Osteoblast (primary cell): ENCODE results near the gene OSBP. TPM values are rescaled to one million over a fixed set of nuclear protein-coding genes. Genes with fewer than 3 reads are reported as not detected.
A peak's percentile ranks its signal among the peaks of the same experiment; 100 is the strongest.

Source experiments
- DNase-seq: peaks from one replicate; pipeline ENCODE4 v3.0.0; 2011; ENCODE audit warnings: low spot score, mixed read lengths; ENCODE audit not compliant: insufficient read length; ENCODE audit errors: missing footprints
- H2AFZ ChIP-seq: 2 replicates; pipeline ENCODE4 v1.6.0; 2011; ENCODE audit warnings: mild to moderate bottlenecking, low read length
- H3K27ac ChIP-seq: 2 replicates; pipeline ENCODE4 v1.5.1; 2011; ENCODE audit warnings: mild to moderate bottlenecking, low read depth, low read length, moderate library complexity
- H3K27me3 ChIP-seq: 2 replicates; pipeline ENCODE4 v1.6.0; 2012; ENCODE audit warnings: mild to moderate bottlenecking, control low read depth, inconsistent platforms, low read length, moderate library complexity; ENCODE audit not compliant: insufficient read depth
- H3K36me3 ChIP-seq: 2 replicates; pipeline ENCODE4 v1.5.1; 2011; ENCODE audit warnings: mild to moderate bottlenecking, low read length, control low read depth, moderate library complexity; ENCODE audit not compliant: insufficient read depth
- H3K4me1 ChIP-seq: 2 replicates; pipeline ENCODE4 v1.5.1; 2011; ENCODE audit warnings: mild to moderate bottlenecking, low read length, control low read depth, moderate library complexity; ENCODE audit not compliant: insufficient read depth
- H3K4me2 ChIP-seq: 2 replicates; pipeline ENCODE4 v1.6.0; 2011; ENCODE audit warnings: mild to moderate bottlenecking, low read length; ENCODE audit not compliant: insufficient read depth
- H3K4me3 ChIP-seq: fragments of 200-600 bp; sonication (generic); 3 replicates; pipeline ENCODE4 v1.5.1; 2012; ENCODE audit warnings: mild to moderate bottlenecking, low read length, inconsistent platforms; ENCODE audit not compliant: insufficient read depth
- H3K79me2 ChIP-seq: 2 replicates; pipeline ENCODE4 v1.6.0; 2012; ENCODE audit warnings: mild to moderate bottlenecking, low read length, control low read depth, inconsistent platforms; ENCODE audit not compliant: insufficient read depth
- H3K9me3 ChIP-seq: 2 replicates; pipeline ENCODE4 v1.5.1; 2011; ENCODE audit warnings: low read depth, low read length, control low read depth
- H4K20me1 ChIP-seq: 2 replicates; pipeline ENCODE4 v1.6.0; 2012; ENCODE audit warnings: mild to moderate bottlenecking, low read length, control low read depth; ENCODE audit not compliant: insufficient read depth
- total RNA-seq: library from RNA; depleted of rRNA; stranded (reverse); fragments of >200 nt; gene quantifications from 2 replicates; pipeline ENCODE4 v1.2.3, GENCODE V29; 2012
- TF ChIP-seq, protein P1 (sequence below): IDR thresholded peaks from 2 replicates; pipeline ENCODE4 v1.5.1; 2011; ENCODE audit warnings: mild to moderate bottlenecking, low read depth, low read length, moderate library complexity; ENCODE audit errors: extremely low read depth

Gene OSBP
- total RNA-seq, 1 donor: 35.1 TPM

DNA sequence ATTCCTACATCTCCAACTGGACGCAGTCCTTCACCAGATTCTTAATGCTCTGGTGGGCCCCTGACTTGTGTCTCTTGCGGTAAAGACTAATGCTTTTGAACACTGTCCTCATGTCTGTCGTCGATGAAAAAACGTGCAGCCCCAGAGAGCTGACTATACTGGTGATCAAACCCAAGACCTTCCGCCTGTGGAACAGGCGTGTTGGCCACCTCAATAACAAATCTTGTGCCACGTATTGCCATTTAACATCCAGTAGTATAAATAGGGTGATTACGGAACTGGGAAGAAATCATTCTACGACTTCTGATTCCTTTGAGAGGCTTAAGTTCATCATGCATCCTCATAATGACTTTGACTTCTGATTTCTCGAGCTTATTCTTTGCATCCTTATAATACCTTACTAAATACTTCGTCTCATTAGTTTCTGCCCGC lies 58.6 kb downstream of the OSBP start:
- Histone ChIP-seq H3K79me2 (no peaks in the 10 kb centered on the region), H4K20me1 (no peaks in the 10 kb centered on the region), H3K4me2 (peak overlapping the region; percentile 86), H3K27ac (peak overlapping the region; percentile 58), H3K27me3 (no peaks in the 10 kb centered on the region), H3K36me3 (no peaks in the 10 kb centered on the region), H3K9me3 (no peaks in the 10 kb centered on the region), H3K4me3 (peak overlapping the region; percentile 78), H3K4me1 (peaks cover 8% of the 10 kb centered on the region), H2AFZ (peak overlapping the region; percentile 76)
- peak; percentile 82 for DNase-seq
- TF ChIP-seq, protein P1, sequence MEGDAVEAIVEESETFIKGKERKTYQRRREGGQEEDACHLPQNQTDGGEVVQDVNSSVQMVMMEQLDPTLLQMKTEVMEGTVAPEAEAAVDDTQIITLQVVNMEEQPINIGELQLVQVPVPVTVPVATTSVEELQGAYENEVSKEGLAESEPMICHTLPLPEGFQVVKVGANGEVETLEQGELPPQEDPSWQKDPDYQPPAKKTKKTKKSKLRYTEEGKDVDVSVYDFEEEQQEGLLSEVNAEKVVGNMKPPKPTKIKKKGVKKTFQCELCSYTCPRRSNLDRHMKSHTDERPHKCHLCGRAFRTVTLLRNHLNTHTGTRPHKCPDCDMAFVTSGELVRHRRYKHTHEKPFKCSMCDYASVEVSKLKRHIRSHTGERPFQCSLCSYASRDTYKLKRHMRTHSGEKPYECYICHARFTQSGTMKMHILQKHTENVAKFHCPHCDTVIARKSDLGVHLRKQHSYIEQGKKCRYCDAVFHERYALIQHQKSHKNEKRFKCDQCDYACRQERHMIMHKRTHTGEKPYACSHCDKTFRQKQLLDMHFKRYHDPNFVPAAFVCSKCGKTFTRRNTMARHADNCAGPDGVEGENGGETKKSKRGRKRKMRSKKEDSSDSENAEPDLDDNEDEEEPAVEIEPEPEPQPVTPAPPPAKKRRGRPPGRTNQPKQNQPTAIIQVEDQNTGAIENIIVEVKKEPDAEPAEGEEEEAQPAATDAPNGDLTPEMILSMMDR: no peak

DNA sequence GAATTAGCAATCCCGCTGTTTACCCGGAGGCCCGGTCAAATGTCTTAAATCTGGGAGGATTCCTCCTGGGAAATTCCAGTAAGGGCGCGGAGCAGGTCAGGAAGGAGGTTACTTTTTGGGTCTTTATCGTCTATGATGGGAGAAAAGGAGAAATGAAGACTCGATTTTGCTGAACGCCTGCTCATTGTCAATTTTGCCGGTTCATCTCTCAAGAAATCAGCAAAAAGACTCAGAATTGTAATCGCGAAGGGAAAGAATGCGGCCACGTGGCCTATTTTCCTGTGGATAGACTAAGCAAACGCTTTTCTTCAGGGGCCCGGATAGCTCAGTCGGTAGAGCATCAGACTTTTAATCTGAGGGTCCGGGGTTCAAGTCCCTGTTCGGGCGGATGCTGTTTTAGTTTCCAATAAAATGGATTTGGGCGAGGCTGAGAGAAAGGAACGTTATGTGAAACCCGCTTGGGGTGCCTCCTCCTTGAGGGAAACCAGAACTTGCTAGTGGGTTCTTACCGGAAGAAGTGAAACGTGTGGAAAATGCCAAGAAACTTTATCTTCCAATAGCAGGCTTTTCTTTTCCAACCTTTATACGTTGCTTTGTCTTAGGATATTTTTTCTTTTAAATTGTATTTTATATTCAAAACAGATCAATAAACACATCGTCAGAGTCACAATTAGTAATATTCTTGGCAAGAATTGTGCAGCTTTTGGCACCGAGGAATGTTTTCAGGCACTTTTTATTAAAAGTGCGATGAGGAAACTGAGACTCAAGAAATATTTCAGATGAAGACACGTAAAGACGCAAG lies 59.3 kb downstream of the OSBP start:
- Histone ChIP-seq H3K9me3 (no peaks in the 10 kb centered on the region), H3K27me3 (no peaks in the 10 kb centered on the region), H4K20me1 (no peaks in the 10 kb centered on the region), H2AFZ (peak overlapping the region; percentile 89), H3K36me3 (no peaks in the 10 kb centered on the region), H3K4me1 (peaks cover 8% of the 10 kb centered on the region), H3K79me2 (no peaks in the 10 kb centered on the region), H3K4me2 (peak overlapping the region; percentile 86), H3K4me3 (peak overlapping the region; percentile 78), H3K27ac (peak overlapping the region; percentile 58)
- TF ChIP-seq, protein P1: no peak
- peak; percentile 86 for DNase-seq

DNA sequence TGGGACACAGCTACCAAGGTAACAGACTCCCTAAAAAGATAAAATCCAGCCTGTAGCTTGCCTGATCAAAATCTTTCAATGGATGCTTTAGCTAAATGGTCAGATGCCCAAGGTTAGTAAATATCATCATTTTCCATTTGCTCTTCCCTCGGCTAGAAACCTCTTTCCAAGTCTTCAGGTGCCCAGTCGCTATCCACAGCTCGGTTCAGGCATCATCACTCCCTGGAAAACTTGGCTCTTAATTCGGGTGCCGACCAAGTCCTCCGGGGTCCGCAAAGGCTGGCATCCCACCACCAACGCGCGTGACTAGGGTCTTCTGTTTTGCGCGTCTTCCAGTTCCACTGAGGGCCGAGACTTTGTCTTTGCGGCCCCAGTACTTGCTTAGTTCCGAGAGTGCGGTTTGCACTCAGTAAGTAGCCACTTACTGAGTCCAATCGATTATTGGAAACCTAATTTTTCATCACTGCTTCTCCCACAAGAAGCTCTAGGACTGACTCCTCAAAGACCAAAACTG lies 59.9 kb downstream of the OSBP start:
- Histone ChIP-seq H3K9me3 (no peaks in the 10 kb centered on the region), H3K79me2 (no peaks in the 10 kb centered on the region), H2AFZ (peak overlapping the region; percentile 89), H3K36me3 (no peaks in the 10 kb centered on the region), H3K4me1 (peaks cover 4% of the 10 kb centered on the region), H3K27ac (peak overlapping the region; percentile 58), H3K4me3 (peak overlapping the region; percentile 78), H3K4me2 (peak overlapping the region; percentile 86), H4K20me1 (no peaks in the 10 kb centered on the region), H3K27me3 (no peaks in the 10 kb centered on the region)
- TF ChIP-seq, protein P1: no peak
- DNase-seq: no peak

DNA sequence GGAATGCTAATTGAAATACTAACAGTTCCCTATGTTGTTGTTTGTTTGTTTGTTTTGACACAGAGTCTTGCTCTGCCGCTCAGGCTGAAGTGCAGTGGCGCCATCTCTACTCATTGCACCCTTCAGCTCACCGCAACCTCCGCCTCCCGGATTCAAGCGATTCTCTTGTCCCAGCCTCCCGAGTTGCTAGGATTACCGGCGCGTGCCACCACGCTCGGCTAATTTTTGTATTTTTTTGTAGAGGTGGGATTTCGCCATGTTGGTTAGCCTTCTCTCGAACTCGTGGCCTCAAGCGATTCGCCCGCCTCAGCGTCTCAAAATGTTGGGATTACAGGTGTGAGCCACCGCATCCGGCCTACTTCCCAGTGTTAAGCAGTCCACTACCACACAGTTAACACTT lies 62.3 kb downstream of the OSBP start:
- Histone ChIP-seq H3K4me1 (peaks cover 15% of the 10 kb centered on the region), H3K4me3 (no peak overlapping the region), H2AFZ (no peak overlapping the region), H3K36me3 (no peaks in the 10 kb centered on the region), H3K27ac (no peak overlapping the region), H3K9me3 (no peaks in the 10 kb centered on the region), H3K27me3 (no peaks in the 10 kb centered on the region), H4K20me1 (no peaks in the 10 kb centered on the region), H3K79me2 (no peaks in the 10 kb centered on the region), H3K4me2 (no peak overlapping the region)
- TF ChIP-seq, protein P1: no peak
- no peak for DNase-seq
